AG10803 (cell line): ENCODE results near the gene ARL6IP6.

ENCODE experiments used
- DNase-seq: peaks from one replicate; pipeline ENCODE4 v3.0.0; 2010; ENCODE audit warnings: low read depth
- H3K4me3 ChIP-seq: 2 replicates; pipeline ENCODE4 v1.5.1; 2011; ENCODE audit warnings: mild to moderate bottlenecking, low read length, control low read depth
- CTCF ChIP-seq: conservative IDR thresholded peaks from 2 replicates; pipeline ENCODE4 v1.5.1; 2011; ENCODE audit warnings: mild to moderate bottlenecking, low read length, control low read depth, inconsistent platforms

Gene ARL6IP6

GRCh38 chr2:152763651-152764050 is 45.2 kb downstream of the ARL6IP6 start:
- no peak for DNase-seq
- no peak overlapping the region for H3K4me3 ChIP-seq
- no peak for TF ChIP-seq CTCF

GRCh38 chr2:152766928-152767327 is 48.5 kb downstream of the ARL6IP6 start:
- TF ChIP-seq CTCF: no peak
- peak; percentile 52 for DNase-seq

GRCh38 chr2:152781175-152781574 is 62.8 kb downstream of the ARL6IP6 start:
- TF ChIP-seq CTCF: no peak
- no peak overlapping the region for H3K4me3 ChIP-seq
- no peak for DNase-seq

More at GRCh38 chr2:152766928-152767327, 48.5 kb downstream of the ARL6IP6 start:
- H3K4me3 ChIP-seq: no peak overlapping the region

GRCh38 chr2:152782171-152782570 is 63.8 kb downstream of the ARL6IP6 start:
- no peak overlapping the region for H3K4me3 ChIP-seq
- TF ChIP-seq CTCF: no peak
- no peak for DNase-seq

GRCh38 chr2:152790883-152791282 is 72.5 kb downstream of the ARL6IP6 start:
- no peak for DNase-seq
- TF ChIP-seq CTCF: no peak
- no peak overlapping the region for H3K4me3 ChIP-seq

GRCh38 chr2:152791979-152792378 is 73.6 kb downstream of the ARL6IP6 start:
- no peak for DNase-seq
- no peak for TF ChIP-seq CTCF
- H3K4me3 ChIP-seq: no peak overlapping the region

- H3K4me3 ChIP-seq: no peak overlapping the region
- DNase-seq: no peak
- no peak for TF ChIP-seq CTCF
These were observed 74.6 kb downstream of the ARL6IP6 start for GRCh38 chr2:152792974-152793373.
